Calu3 (cell line): Measurements from ENCODE around the gene ZSCAN5A. TPM values are rescaled to one million over a fixed set of nuclear protein-coding genes. Genes with fewer than 3 reads are reported as not detected.

Experiments
- BruUV-seq: library from RNA; stranded (reverse); fragments of 400-500 nt; replicated peaks from 2 replicates; lab custom pipeline; 2021; lab: Mats Ljungman, UMichigan
- CTCF ChIA-PET: fragments of 300-600 bp; sonication (Branson Sonifier 250); formaldehyde crosslinking; loops from one replicate; lab custom pipeline; 2022; ENCODE audit warnings: antibody characterized with exemption; lab: Charles Lee
- DNase-seq: peaks from one replicate; pipeline ENCODE4 v3.0.0; 2022
- H3K27ac Mint-ChIP-seq: one replicate; pipeline ENCODE4 v1.8.0; 2022; ENCODE audit warnings: mixed read lengths; ENCODE audit not compliant: unreplicated experiment
- H3K27me3 Mint-ChIP-seq: one replicate; pipeline ENCODE4 v1.8.0; 2022; ENCODE audit warnings: mixed read lengths; ENCODE audit not compliant: unreplicated experiment
- H3K36me3 Mint-ChIP-seq: one replicate; pipeline ENCODE4 v1.8.0; 2022; ENCODE audit warnings: mild to moderate bottlenecking, moderate library complexity, mixed read lengths; ENCODE audit not compliant: insufficient read depth, unreplicated experiment
- H3K4me1 Mint-ChIP-seq: one replicate; pipeline ENCODE4 v1.8.0; 2022; ENCODE audit warnings: mild to moderate bottlenecking, low read depth, mixed read lengths; ENCODE audit not compliant: unreplicated experiment
- H3K4me3 Mint-ChIP-seq: one replicate; pipeline ENCODE4 v1.8.0; 2022; ENCODE audit warnings: mild to moderate bottlenecking, low read depth, moderate library complexity, mixed read lengths; ENCODE audit not compliant: unreplicated experiment
- H3K9me3 Mint-ChIP-seq: one replicate; pipeline ENCODE4 v1.8.0; 2022; ENCODE audit warnings: low read depth, mixed read lengths; ENCODE audit not compliant: unreplicated experiment
- CTCF ChIP-seq: fragments of 200-600 bp; IDR thresholded peaks from one replicate; pipeline ENCODE4 v1.8.0; 2022; ENCODE audit warnings: antibody characterized with exemption; ENCODE audit not compliant: unreplicated experiment
- intact Hi-C: fragments of 100-400 bp; cut with micrococcal nuclease; formaldehyde crosslinking; loops from one replicate; pipeline ENCODE4 v1.10.0; 2022; ENCODE audit not compliant: unreplicated experiment
- total RNA-seq: library from RNA; stranded (reverse); gene quantifications from 2 replicates; pipeline ENCODE4 v1.2.3, GENCODE V29; 2022

The ZSCAN5A gene
- total RNA-seq, 1 experiment from 2014 or later = 13.5 TPM

DNA sequence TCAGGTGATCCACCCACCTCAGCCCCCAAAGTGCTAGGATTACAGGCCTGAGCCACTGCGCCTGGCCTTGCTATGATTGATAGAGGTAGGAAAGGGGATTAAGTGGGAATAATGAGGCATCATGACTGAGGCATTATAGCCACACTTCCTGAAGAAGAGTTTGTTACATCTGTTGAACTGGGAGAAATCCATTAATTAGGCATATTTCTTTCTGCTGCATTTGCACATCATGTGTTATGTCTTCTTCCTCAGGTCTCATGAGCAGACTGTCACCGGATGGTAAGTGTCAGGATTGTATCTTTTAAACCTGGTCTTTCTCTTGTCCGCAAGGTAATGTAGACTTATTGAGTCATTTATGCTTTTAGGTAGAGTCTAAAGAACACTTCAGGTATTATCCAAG, 29.9 kb downstream of the ZSCAN5A start:
- BruUV-seq = no TSS peak
- CTCF ChIA-PET = interaction anchor here (0.8 kb wide), 1 partner anchor 18 kb away, joined by 3 read pairs; no protein-coding TSS in a partner anchor
- no peak for DNase-seq
- no peak for TF ChIP-seq CTCF
- Mint-ChIP-seq H3K27me3 (no peaks in the 10 kb centered on the region), H3K36me3 (no peaks in the 10 kb centered on the region), H3K27ac (no peak overlapping the region), H3K4me1 (no peaks in the 10 kb centered on the region), H3K9me3 (peaks cover 6% of the 10 kb centered on the region), H3K4me3 (no peak overlapping the region)
- intact Hi-C loops = no loop called here

GRCh38 chr19:56282809-56283208, 31.8 kb downstream of the ZSCAN5A start:
- TF ChIP-seq CTCF = no peak
- DNase-seq = no peak

DNA sequence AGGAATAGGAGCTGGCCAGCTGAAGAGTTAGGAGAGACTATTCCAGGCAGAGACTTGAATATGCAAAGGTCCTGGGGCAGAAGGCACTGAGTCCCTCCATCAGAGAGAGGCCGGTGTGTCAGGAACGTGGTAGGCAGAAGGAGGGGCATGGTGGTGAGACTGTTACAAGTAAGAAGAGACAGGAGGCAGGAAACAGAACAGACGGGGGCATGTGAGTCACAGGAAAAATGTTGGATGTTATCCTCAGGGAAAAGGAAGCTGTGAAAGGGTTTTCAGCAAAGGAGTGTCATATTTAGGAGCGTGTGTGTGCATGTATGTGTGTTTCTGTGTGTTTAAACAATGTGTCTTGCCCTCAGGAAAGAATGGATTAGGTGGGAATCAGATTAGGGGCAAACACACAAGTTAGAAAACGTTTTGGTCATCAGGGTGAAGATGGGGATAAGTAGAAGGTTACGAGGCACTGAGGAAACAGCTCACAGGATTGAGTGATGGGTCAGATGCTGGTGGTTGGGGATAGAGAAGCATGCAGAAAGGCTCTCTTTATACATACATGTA, 41.0 kb downstream of the ZSCAN5A start:
- H3K27me3 Mint-ChIP-seq = no peaks in the 10 kb centered on the region
- no peaks in the 10 kb centered on the region for H3K9me3 Mint-ChIP-seq
- H3K36me3 Mint-ChIP-seq = no peaks in the 10 kb centered on the region
- no peaks in the 10 kb centered on the region for H3K4me1 Mint-ChIP-seq
- H3K4me3 Mint-ChIP-seq = no peak overlapping the region
- no peak for TF ChIP-seq CTCF
- intact Hi-C loops = no loop called here
- H3K27ac Mint-ChIP-seq = no peak overlapping the region
- CTCF ChIA-PET = no interaction called here
- no peak for DNase-seq
- no TSS peak for BruUV-seq

More at GRCh38 chr19:56282809-56283208, 31.8 kb downstream of the ZSCAN5A start:
- BruUV-seq = no TSS peak
- Mint-ChIP-seq H3K9me3 (peaks cover 3% of the 10 kb centered on the region), H3K4me3 (no peak overlapping the region), H3K36me3 (no peaks in the 10 kb centered on the region), H3K27ac (no peak overlapping the region), H3K4me1 (no peaks in the 10 kb centered on the region), H3K27me3 (no peaks in the 10 kb centered on the region)
- intact Hi-C loops = no loop called here
- CTCF ChIA-PET = no interaction called here

GRCh38 chr19:56272161-56272798, 42.4 kb downstream of the ZSCAN5A start, which contains the start of gene EDDM13:
EDDM13 (plus strand) TSS chr19:56272748; CDS start chr19:56272835, 87 bp downstream.
- no peak for DNase-seq
- intact Hi-C loops = no loop called here
- BruUV-seq = no TSS peak
- Mint-ChIP-seq H3K36me3 (no peaks in the 10 kb centered on the region), H3K4me3 (no peak within 1 kb of the TSS), H3K27ac (no peak within 1 kb of the TSS), H3K4me1 (no peaks in the 10 kb centered on the region), H3K9me3 (no peaks in the 10 kb centered on the region), H3K27me3 (no peaks in the 10 kb centered on the region)
- CTCF ChIA-PET = interaction anchor here (0.6 kb wide), 1 partner anchor 240 kb away, joined by 3 read pairs; no protein-coding TSS in a partner anchor
- no peak for TF ChIP-seq CTCF
